Left lung (tissue), 10 donors: Measurements from ENCODE around the gene TCN2. TPM values are rescaled to one million over a fixed set of nuclear protein-coding genes. Genes with fewer than 3 reads are reported as not detected.
"Not testable (repeated sequence)": the region's sequence is repeated elsewhere in the genome, so short reads cannot be mapped to it uniquely, and the experiment has no call there.

Experiments used
- ATAC-seq: fragments of 200-7000 bp; cut with Tn5 transposase; one replicate; pipeline ENCODE4 v1.9.1; 2020; ENCODE audit warnings: moderate library complexity
- DNase-seq, 4 donors: peaks; one replicate each; pipeline ENCODE4 v3.0.0-alpha.2; 2013 to 2020
- H3K27ac ChIP-seq, 2 donors: fragments of 200-600 bp; sonication (generic) in 1 of 2; one replicate each; pipeline versions ENCODE4 v1.5.0 to v1.8.0; 2020 to 2021
- H3K27me3 ChIP-seq, 2 donors: fragments of 200-600 bp; sonication (generic) in 1 of 2; one replicate each; pipeline versions ENCODE4 v1.5.0 to v1.8.0; 2020 to 2021
- H3K36me3 ChIP-seq, 2 donors: fragments of 200-600 bp; sonication (generic) in 1 of 2; one replicate each; pipeline versions ENCODE4 v1.5.0 to v1.8.0; 2020 to 2021
- H3K4me1 ChIP-seq, 2 donors: fragments of 200-600 bp; one replicate each; pipeline ENCODE4 v1.8.0; 2021
- H3K4me3 ChIP-seq, 2 donors: fragments of 200-600 bp; sonication (generic) in 1 of 2; one replicate each; pipeline versions ENCODE4 v1.5.0 to v1.8.0; 2020 to 2021; ENCODE audit warnings: mild to moderate bottlenecking in 1 of 2
- H3K9me3 ChIP-seq, 2 donors: fragments of 200-600 bp; sonication (generic) in 1 of 2; one replicate each; pipeline versions ENCODE4 v1.5.0 to v1.8.0; 2020 to 2021
- CTCF ChIP-seq, 2 donors: fragments of 200-600 bp; sonication (generic) in 1 of 2; IDR thresholded peaks; one replicate each; pipeline versions ENCODE4 v1.5.0 to v1.8.0; 2021; ENCODE audit warnings: antibody characterized with exemption in 2 of 2
- intact Hi-C, 2 donors: fragments of 100-400 bp; cut with DNase I; formaldehyde crosslinking; loops; one replicate each; pipeline versions ENCODE4 v1.11.2 to v1.14.2; 2022
- polyA plus RNA-seq, 6 donors: library from polyadenylated mRNA; unstranded; fragments of 120-200 nt; gene quantifications; one replicate each; pipeline ENCODE4 v1.2.1, GENCODE V29; 2013; ENCODE audit not compliant: insufficient read length in 6 of 6
- total RNA-seq, 2 donors: library from RNA; stranded (reverse); fragmentation: NEBNext Ultra II Directional; extraction: Animal tissue kit (Norgen Biotek cat#: 25700); gene quantifications; one replicate each; pipeline ENCODE4 v1.2.1, GENCODE V29; 2021
- donor health status: DM: no; HTN: yes; CAD: no.
- donor health status: DM: no; HTN: no; CAD: no.

Gene TCN2
- total and polyA plus RNA-seq, 8 donors = 22.4 to 57.6 (median 33.2) TPM

DNA sequence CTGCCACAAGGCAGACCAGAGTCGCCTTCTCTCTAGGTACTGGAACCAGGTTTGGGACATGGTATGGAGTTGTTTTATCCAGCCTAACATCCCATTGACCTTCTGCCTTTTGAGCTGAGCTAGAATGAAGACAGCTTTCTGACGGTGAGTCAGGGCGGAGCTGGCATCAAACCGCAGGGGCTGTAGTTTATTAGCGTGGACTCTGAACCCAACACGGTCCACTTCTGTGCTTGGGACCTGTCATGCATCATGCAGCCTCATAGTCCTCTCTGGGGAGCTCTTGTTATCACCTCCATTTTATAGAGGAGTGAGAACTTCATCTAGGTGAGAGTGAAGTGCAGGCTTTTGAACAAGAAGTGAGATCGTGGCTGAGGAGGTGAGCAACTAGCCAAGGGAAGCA, 40.8 kb upstream of the TCN2 start:
- Histone ChIP-seq H3K9me3 (no peaks in the 10 kb centered on the region), H3K27me3 (peaks cover 0 to 3% of the 10 kb centered on the region in 2 donors), H3K27ac (no peak overlapping the region), H3K36me3 (no peaks in the 10 kb centered on the region), H3K4me3 (no peak overlapping the region), H3K4me1 (no peaks in the 10 kb centered on the region)
- TF ChIP-seq CTCF (IDR thresholded peaks at IDR 0.05) = no peak
- DNase-seq (peak in 1 of 4 donors; percentile 3), ATAC-seq (no peak)
- intact Hi-C loops = no loop called here

DNA sequence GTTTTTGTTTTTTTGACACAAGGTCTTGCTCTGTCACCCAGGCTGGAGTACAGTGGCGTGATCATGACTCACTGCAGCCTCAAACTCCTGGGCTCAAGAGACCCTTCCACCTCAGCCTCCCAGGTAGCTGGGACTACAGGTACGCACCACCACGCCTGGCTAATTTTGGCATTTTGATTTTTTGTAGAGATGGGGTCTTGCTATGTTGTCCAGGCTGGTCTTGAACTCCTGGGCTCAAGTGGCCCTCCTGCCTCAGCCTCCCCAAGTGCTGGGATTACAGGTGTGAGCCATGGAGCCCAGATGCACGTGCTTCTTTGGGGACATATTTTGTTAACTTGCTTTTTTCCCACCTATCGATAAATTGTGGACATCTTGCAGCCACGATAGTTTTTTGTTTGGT, 39.7 kb upstream of the TCN2 start:
- H3K9me3 ChIP-seq, intact Hi-C loops, H3K27ac ChIP-seq, ATAC-seq, H3K36me3 ChIP-seq, H3K27me3 ChIP-seq, H3K4me1 ChIP-seq, H3K4me3 ChIP-seq: not testable (repeated sequence)
- peak in 1 of 4 donors; percentile 4 for DNase-seq

- ATAC-seq = no peak
- no peaks in the 10 kb centered on the region for H3K9me3 ChIP-seq
- intact Hi-C loops = no loop called here
Measured at GRCh38 chr22:30568137-30568805, 38.7 kb upstream of the TCN2 start.

DNA sequence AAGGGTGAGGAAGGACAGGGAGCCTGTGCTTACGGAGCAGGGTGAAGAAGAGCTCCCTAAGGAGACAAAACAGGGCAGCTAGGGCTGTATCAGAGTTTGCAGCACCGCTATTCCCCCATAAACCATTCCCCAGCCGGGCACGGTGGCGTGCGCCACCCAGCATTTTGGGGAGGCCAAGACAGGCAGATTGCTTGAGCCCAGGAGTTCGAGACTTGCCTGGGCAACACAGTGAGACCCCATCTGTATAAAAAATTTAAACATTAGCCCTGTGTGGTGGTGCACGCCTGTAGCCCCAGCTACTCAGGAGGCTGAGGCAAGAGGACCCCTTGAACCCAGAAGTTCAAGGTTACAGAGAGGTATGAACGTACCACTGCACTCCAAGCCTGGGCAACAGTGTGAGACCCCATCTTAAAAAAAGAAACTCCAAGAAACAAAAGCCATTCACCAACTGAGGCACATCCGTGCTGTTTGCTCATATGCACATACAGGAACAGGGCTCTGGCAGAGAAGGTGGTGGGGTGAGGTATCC, 37.2 kb upstream of the TCN2 start:
- ATAC-seq = no peak
- intact Hi-C loops = no loop called here
- peaks cover 0 to 13% of the 10 kb centered on the region in 2 donors for H3K27me3 ChIP-seq
- peaks cover 0 to 11% of the 10 kb centered on the region in 2 donors for H3K4me1 ChIP-seq
- no peak for TF ChIP-seq CTCF (IDR thresholded peaks at IDR 0.05)
- no peak overlapping the region for H3K27ac ChIP-seq
- H3K4me3 ChIP-seq = no peak overlapping the region
- DNase-seq = peak in 1 of 4 donors; percentile 48
- H3K36me3 ChIP-seq = no peaks in the 10 kb centered on the region
- no peaks in the 10 kb centered on the region for H3K9me3 ChIP-seq

More at GRCh38 chr22:30568137-30568805, 38.7 kb upstream of the TCN2 start:
- peak in 1 of 4 donors; percentile 2 for DNase-seq
- Histone ChIP-seq H3K36me3 (no peaks in the 10 kb centered on the region), H3K27ac (no peak overlapping the region), H3K27me3 (peaks cover 0 to 3% of the 10 kb centered on the region in 2 donors), H3K4me1 (peaks cover 0 to under 1% of the 10 kb centered on the region in 2 donors), H3K4me3 (no peak overlapping the region)
- TF ChIP-seq CTCF (IDR thresholded peaks at IDR 0.05) = no peak

- Histone ChIP-seq H3K36me3 (peaks cover 0 to 21% of the 10 kb centered on the region in 2 donors), H3K4me1 (peaks cover 0 to 21% of the 10 kb centered on the region in 2 donors), H3K9me3 (no peaks in the 10 kb centered on the region), H3K4me3 (no peak overlapping the region), H3K27me3 (peaks cover 0 to 16% of the 10 kb centered on the region in 2 donors), H3K27ac (no peak overlapping the region)
- intact Hi-C loops = no loop called here
- DNase-seq = no peak
- no peak for ATAC-seq
- no peak for TF ChIP-seq CTCF (IDR thresholded peaks at IDR 0.05)
Measured at GRCh38 chr22:30572210-30572609, 34.8 kb upstream of the TCN2 start.
